Hepatocyte (in vitro differentiated cells): ENCODE measurements around the gene AHCTF1. TPM values are rescaled to one million over a fixed set of nuclear protein-coding genes. Genes with fewer than 3 reads are reported as not detected.
A peak's percentile ranks its signal among the peaks of the same experiment; 100 is the strongest.

Experiments
- DNase-seq: peaks from one replicate; pipeline ENCODE4 v3.0.0-alpha.2; 2016; ENCODE audit warnings: low spot score
- H2AFZ ChIP-seq: fragments of 200-600 bp; sonication (generic); 2 replicates; pipeline ENCODE4 v1.6.0; 2016; ENCODE audit warnings: antibody characterized with exemption, mild to moderate bottlenecking
- H3K27ac ChIP-seq: fragments of 200-600 bp; sonication (generic); 2 replicates; pipeline ENCODE4 v1.5.1; 2016; ENCODE audit warnings: mild to moderate bottlenecking
- H3K27me3 ChIP-seq: fragments of 200-600 bp; sonication (generic); 2 replicates; pipeline ENCODE4 v1.6.1; 2016
- H3K36me3 ChIP-seq: fragments of 200-600 bp; sonication (generic); replicated peaks from 2 replicates; pipeline ENCODE4 v1.5.1; 2016; ENCODE audit warnings: low read depth; ENCODE audit not compliant: insufficient read depth
- H3K4me1 ChIP-seq: fragments of 200-600 bp; sonication (generic); 2 replicates; pipeline ENCODE4 v1.5.1; 2016; ENCODE audit warnings: mild to moderate bottlenecking, moderate library complexity; ENCODE audit not compliant: insufficient read depth
- H3K4me2 ChIP-seq: fragments of 200-600 bp; sonication (generic); 2 replicates; pipeline ENCODE4 v1.6.0; 2016
- H3K4me3 ChIP-seq: fragments of 200-600 bp; sonication (generic); 2 replicates; pipeline ENCODE4 v1.5.1; 2016; ENCODE audit warnings: mild to moderate bottlenecking
- H3K79me2 ChIP-seq: fragments of 200-600 bp; sonication (generic); 2 replicates; pipeline ENCODE4 v1.6.0; 2017; ENCODE audit warnings: mild to moderate bottlenecking
- H3K9me2 ChIP-seq: fragments of 200-600 bp; sonication (generic); replicated peaks from 2 replicates; pipeline ENCODE4 v1.6.0; 2017; ENCODE audit warnings: mild to moderate bottlenecking; ENCODE audit not compliant: insufficient read depth
- H3K9me3 ChIP-seq: fragments of 200-600 bp; sonication (generic); 2 replicates; pipeline ENCODE4 v1.5.1; 2016; ENCODE audit warnings: low read depth, mild to moderate bottlenecking
- H4K20me1 ChIP-seq: fragments of 200-600 bp; sonication (generic); 2 replicates; pipeline ENCODE4 v1.6.0; 2016; ENCODE audit warnings: mild to moderate bottlenecking; ENCODE audit not compliant: insufficient read depth, poor library complexity, severe bottlenecking
- EZH2 ChIP-seq: fragments of 200-600 bp; sonication (generic); IDR thresholded peaks from 2 replicates; pipeline ENCODE4 v1.6.1; 2016; ENCODE audit warnings: antibody characterized with exemption, mild to moderate bottlenecking, borderline replicate concordance
- EZH2phosphoT487 ChIP-seq: fragments of 200-600 bp; sonication (generic); IDR thresholded peaks from one replicate; pipeline ENCODE4 v1.6.1; 2018; ENCODE audit warnings: antibody characterized with exemption, mild to moderate bottlenecking, low read depth, moderate library complexity; ENCODE audit not compliant: unreplicated experiment, severe bottlenecking
- WGBS: methylation state at CpG from one replicate; pipeline ENCODE4 v1.1.6; 2016; ENCODE audit warnings: low lambda C conversion rate; ENCODE audit errors: missing lambda C conversion rate; 5-methylcytosine and 5-hydroxymethylcytosine counted together
- polyA plus RNA-seq: library from polyadenylated mRNA; unstranded; fragments of >200 nt; fragmentation: Nextera tagmentation; extraction: Ambion mirVana; gene quantifications from 2 replicates; pipeline ENCODE4 v1.2.1, GENCODE V29; 2016
- total RNA-seq: library from RNA; depleted of rRNA; stranded (reverse); fragments of >200 nt; gene quantifications from 2 replicates; pipeline ENCODE4 v1.2.3, GENCODE V29; 2014
- TF ChIP-seq, protein P1 (sequence below): fragments of 200-600 bp; sonication (generic); IDR thresholded peaks from 2 replicates; pipeline ENCODE4 v1.5.1; 2016; ENCODE audit warnings: antibody characterized with exemption, mild to moderate bottlenecking; ENCODE audit not compliant: poor library complexity

The AHCTF1 gene
- total and polyA plus RNA-seq, 2 experiments from 2014 or later = 9.7 to 36.4 TPM

GRCh38 chr1:246933893-246934292 is 2.1 kb upstream of the AHCTF1 start:
- Histone ChIP-seq H3K4me2 (no peak overlapping the region), H3K9me2 (no peaks in the 10 kb centered on the region), H3K79me2 (peaks cover 18% of the 10 kb centered on the region), H3K27me3 (no peaks in the 10 kb centered on the region), H3K4me3 (no peak overlapping the region), H3K27ac (no peak overlapping the region), H3K4me1 (peaks cover 8% of the 10 kb centered on the region), H3K9me3 (no peaks in the 10 kb centered on the region), H2AFZ (no peak overlapping the region), H3K36me3 (no peaks in the 10 kb centered on the region), H4K20me1 (peaks cover 22% of the 10 kb centered on the region)
- DNase-seq = no peak
- TF ChIP-seq, protein P1, sequence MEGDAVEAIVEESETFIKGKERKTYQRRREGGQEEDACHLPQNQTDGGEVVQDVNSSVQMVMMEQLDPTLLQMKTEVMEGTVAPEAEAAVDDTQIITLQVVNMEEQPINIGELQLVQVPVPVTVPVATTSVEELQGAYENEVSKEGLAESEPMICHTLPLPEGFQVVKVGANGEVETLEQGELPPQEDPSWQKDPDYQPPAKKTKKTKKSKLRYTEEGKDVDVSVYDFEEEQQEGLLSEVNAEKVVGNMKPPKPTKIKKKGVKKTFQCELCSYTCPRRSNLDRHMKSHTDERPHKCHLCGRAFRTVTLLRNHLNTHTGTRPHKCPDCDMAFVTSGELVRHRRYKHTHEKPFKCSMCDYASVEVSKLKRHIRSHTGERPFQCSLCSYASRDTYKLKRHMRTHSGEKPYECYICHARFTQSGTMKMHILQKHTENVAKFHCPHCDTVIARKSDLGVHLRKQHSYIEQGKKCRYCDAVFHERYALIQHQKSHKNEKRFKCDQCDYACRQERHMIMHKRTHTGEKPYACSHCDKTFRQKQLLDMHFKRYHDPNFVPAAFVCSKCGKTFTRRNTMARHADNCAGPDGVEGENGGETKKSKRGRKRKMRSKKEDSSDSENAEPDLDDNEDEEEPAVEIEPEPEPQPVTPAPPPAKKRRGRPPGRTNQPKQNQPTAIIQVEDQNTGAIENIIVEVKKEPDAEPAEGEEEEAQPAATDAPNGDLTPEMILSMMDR = no peak
- TF ChIP-seq EZH2 (no peak), EZH2phosphoT487 (no peak)
- 94% methylated on average over 2 of the region's 2 CpGs for WGBS

- Histone ChIP-seq H3K4me3 (peak overlapping the region; percentile 33), H3K79me2 (peaks cover 34% of the 10 kb centered on the region), H3K36me3 (no peaks in the 10 kb centered on the region), H2AFZ (peak overlapping the region; percentile 82), H3K27ac (no peak overlapping the region), H3K27me3 (no peaks in the 10 kb centered on the region), H3K9me3 (no peaks in the 10 kb centered on the region), H4K20me1 (peaks cover 27% of the 10 kb centered on the region), H3K9me2 (no peaks in the 10 kb centered on the region), H3K4me2 (peak overlapping the region; percentile 84), H3K4me1 (peaks cover 8% of the 10 kb centered on the region)
- WGBS = 21% methylated on average over 8 of the region's 8 CpGs
- TF ChIP-seq EZH2 = no peak
- TF ChIP-seq, protein P1 = no peak
- TF ChIP-seq EZH2phosphoT487 = no peak
- no peak for DNase-seq
These were observed 585 bp upstream of the AHCTF1 start for GRCh38 chr1:246932366-246932700.

DNA sequence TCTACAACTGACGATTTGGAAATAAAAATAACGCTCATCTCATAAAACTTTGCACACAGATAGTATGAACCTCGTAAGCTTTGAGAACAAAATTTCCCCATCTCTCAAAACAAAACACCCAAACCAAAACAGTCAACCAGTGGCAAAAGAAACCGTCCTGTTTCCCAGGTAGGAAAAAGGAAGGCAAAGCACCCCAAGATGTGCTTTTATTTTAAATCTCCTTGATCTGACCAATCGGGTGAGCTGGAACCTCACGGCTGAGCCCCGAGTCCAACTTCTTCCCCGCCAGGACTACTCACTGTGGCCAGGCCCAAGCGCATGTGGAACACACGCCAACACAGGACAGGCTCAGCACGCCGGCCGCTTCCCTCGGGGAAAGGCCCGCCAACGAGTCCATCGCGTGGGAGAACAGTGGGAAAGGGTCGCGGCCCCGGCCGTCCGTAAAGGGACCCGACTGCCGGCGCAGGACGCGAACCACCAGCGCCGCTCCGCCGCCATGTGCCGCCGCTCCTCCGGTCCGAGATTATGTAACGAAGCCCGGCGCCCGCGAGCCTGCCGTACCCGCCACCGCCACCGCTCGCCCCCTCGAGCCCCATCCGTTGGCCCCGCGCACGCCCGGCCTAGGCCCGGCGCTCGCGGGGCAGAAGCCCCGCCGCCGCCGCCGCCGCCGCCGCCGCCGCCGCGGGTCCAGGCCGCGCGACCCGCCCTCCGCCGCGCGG is 759 bp downstream of the AHCTF1 start:
- peaks cover 47% of the 10 kb centered on the region for H3K79me2 ChIP-seq
- peak overlapping the region; percentile 78 for H2AFZ ChIP-seq
- WGBS = under 1% methylated on average over 34 of the region's 76 CpGs

More for the DNA sequence above, 759 bp downstream of the AHCTF1 start:
- Histone ChIP-seq H3K9me2 (no peaks in the 10 kb centered on the region), H3K9me3 (no peaks in the 10 kb centered on the region), H3K4me2 (peak overlapping the region; percentile 82), H4K20me1 (peaks cover 34% of the 10 kb centered on the region), H3K27me3 (no peaks in the 10 kb centered on the region), H3K4me3 (peak overlapping the region; percentile 88), H3K27ac (peak overlapping the region; percentile 97), H3K36me3 (no peaks in the 10 kb centered on the region), H3K4me1 (peaks cover 8% of the 10 kb centered on the region)
- DNase-seq = peak; percentile 69
- TF ChIP-seq EZH2phosphoT487 = no peak
- TF ChIP-seq, protein P1 = no peak
- no peak for TF ChIP-seq EZH2
